ENCODE results near the gene LBX2.

- peak; percentile 62 for TF ChIP-seq EZH2 (IDR thresholded peaks at IDR 0.05; ENCODE audit: low read depth, unreplicated experiment)
- TF ChIP-seq POLR2AphosphoS5 (IDR thresholded peaks at IDR 0.05; ENCODE audit: low read depth), result no peak
- no peak for TF ChIP-seq CTCF (conservative IDR thresholded peaks at IDR 0.05; ENCODE audit: low read depth in 2 of 2)
- no peak for TF ChIP-seq REST (IDR thresholded peaks at IDR 0.05; ENCODE audit: unreplicated experiment)
- no peak for TF ChIP-seq EZH2phosphoT487 (IDR thresholded peaks at IDR 0.05; ENCODE audit: unreplicated experiment)
Measured at GRCh38 chr2:74516650-74517049, 17.2 kb upstream of the LBX2 start.
